Neuron (in vitro differentiated cells): ENCODE data around the gene CMIP.

Source experiments
- H2AFZ ChIP-seq: one replicate; pipeline ENCODE4 v1.6.1; 2013; ENCODE audit warnings: low read depth, mild to moderate bottlenecking, inconsistent platforms, low read length, moderate library complexity
- H3K27me3 ChIP-seq: one replicate; pipeline ENCODE4 v1.6.1; 2013; ENCODE audit warnings: low read length; ENCODE audit not compliant: insufficient read depth
- H3K36me3 ChIP-seq: one replicate; pipeline ENCODE4 v1.6.1; 2013; ENCODE audit warnings: low read length; ENCODE audit not compliant: insufficient read depth
- H3K4me1 ChIP-seq: one replicate; pipeline ENCODE4 v1.6.1; 2013; ENCODE audit warnings: low read length; ENCODE audit not compliant: insufficient read depth
- H3K4me3 ChIP-seq: 2 replicates; pipeline ENCODE4 v1.5.1; 2013; ENCODE audit warnings: mild to moderate bottlenecking, low read length, moderate library complexity
- H3K9me3 ChIP-seq: one replicate; pipeline ENCODE4 v1.6.1; 2013; ENCODE audit warnings: low read length

Gene CMIP

GRCh38 chr16:81708266-81709015, 263.8 kb downstream of the CMIP start:
- Histone ChIP-seq H3K36me3 (peaks cover 28% of the 10 kb centered on the region), H3K4me3 (no peak overlapping the region), H2AFZ (no peak overlapping the region), H3K4me1 (peaks cover 26% of the 10 kb centered on the region), H3K9me3 (no peaks in the 10 kb centered on the region), H3K27me3 (no peaks in the 10 kb centered on the region)

GRCh38 chr16:81709016-81709900, 264.6 kb downstream of the CMIP start:
- peaks cover 24% of the 10 kb centered on the region for H3K36me3 ChIP-seq
- no peak overlapping the region for H2AFZ ChIP-seq
- no peak overlapping the region for H3K4me3 ChIP-seq
- peaks cover 26% of the 10 kb centered on the region for H3K4me1 ChIP-seq
- H3K27me3 ChIP-seq: no peaks in the 10 kb centered on the region
- no peaks in the 10 kb centered on the region for H3K9me3 ChIP-seq

- Histone ChIP-seq H3K4me1 (peaks cover 33% of the 10 kb centered on the region), H3K36me3 (peaks cover 24% of the 10 kb centered on the region), H2AFZ (no peak overlapping the region), H3K27me3 (no peaks in the 10 kb centered on the region), H3K9me3 (no peaks in the 10 kb centered on the region), H3K4me3 (no peak overlapping the region)
Measured at GRCh38 chr16:81710044-81710443, 265.4 kb downstream of the CMIP start.

GRCh38 chr16:81710596-81710995, 266.0 kb downstream of the CMIP start:
- peaks cover 38% of the 10 kb centered on the region for H3K4me1 ChIP-seq
- H3K27me3 ChIP-seq: no peaks in the 10 kb centered on the region
- H3K36me3 ChIP-seq: peaks cover 19% of the 10 kb centered on the region
- no peak overlapping the region for H3K4me3 ChIP-seq
- H3K9me3 ChIP-seq: no peaks in the 10 kb centered on the region
- H2AFZ ChIP-seq: no peak overlapping the region

GRCh38 chr16:81711657-81712319, 267.2 kb downstream of the CMIP start:
- H3K9me3 ChIP-seq: no peaks in the 10 kb centered on the region
- no peak overlapping the region for H2AFZ ChIP-seq
- no peaks in the 10 kb centered on the region for H3K27me3 ChIP-seq
- peaks cover 15% of the 10 kb centered on the region for H3K36me3 ChIP-seq
- no peak overlapping the region for H3K4me3 ChIP-seq
- peaks cover 42% of the 10 kb centered on the region for H3K4me1 ChIP-seq

GRCh38 chr16:81712681-81713080, 268.1 kb downstream of the CMIP start:
- no peak overlapping the region for H2AFZ ChIP-seq
- H3K9me3 ChIP-seq: no peaks in the 10 kb centered on the region
- H3K4me1 ChIP-seq: peaks cover 42% of the 10 kb centered on the region
- H3K4me3 ChIP-seq: no peak overlapping the region
- no peaks in the 10 kb centered on the region for H3K27me3 ChIP-seq
- H3K36me3 ChIP-seq: peaks cover 11% of the 10 kb centered on the region

- no peaks in the 10 kb centered on the region for H3K27me3 ChIP-seq
- H3K36me3 ChIP-seq: peaks cover 7% of the 10 kb centered on the region
- H2AFZ ChIP-seq: no peak overlapping the region
- H3K4me1 ChIP-seq: peaks cover 42% of the 10 kb centered on the region
- no peak overlapping the region for H3K4me3 ChIP-seq
- H3K9me3 ChIP-seq: no peaks in the 10 kb centered on the region
Measured at GRCh38 chr16:81713295-81713772, 268.7 kb downstream of the CMIP start.

- peaks cover 42% of the 10 kb centered on the region for H3K4me1 ChIP-seq
Measured at GRCh38 chr16:81713796-81714195, 269.2 kb downstream of the CMIP start.

GRCh38 chr16:81714583-81714982, 270.0 kb downstream of the CMIP start:
- Histone ChIP-seq H3K36me3 (no peaks in the 10 kb centered on the region), H2AFZ (no peak overlapping the region), H3K4me1 (peaks cover 40% of the 10 kb centered on the region), H3K9me3 (no peaks in the 10 kb centered on the region), H3K27me3 (no peaks in the 10 kb centered on the region), H3K4me3 (no peak overlapping the region)

More at GRCh38 chr16:81713796-81714195, 269.2 kb downstream of the CMIP start:
- Histone ChIP-seq H3K27me3 (no peaks in the 10 kb centered on the region), H3K36me3 (peaks cover 4% of the 10 kb centered on the region), H3K9me3 (no peaks in the 10 kb centered on the region), H2AFZ (no peak overlapping the region), H3K4me3 (no peak overlapping the region)

- no peak overlapping the region for H3K4me3 ChIP-seq
- H2AFZ ChIP-seq: no peak overlapping the region
- H3K9me3 ChIP-seq: no peaks in the 10 kb centered on the region
- H3K27me3 ChIP-seq: no peaks in the 10 kb centered on the region
- H3K36me3 ChIP-seq: no peaks in the 10 kb centered on the region
- H3K4me1 ChIP-seq: peaks cover 32% of the 10 kb centered on the region
Measured at GRCh38 chr16:81715358-81716196, 271.0 kb downstream of the CMIP start.

- Histone ChIP-seq H2AFZ (no peak overlapping the region), H3K4me3 (no peak overlapping the region), H3K36me3 (no peaks in the 10 kb centered on the region), H3K27me3 (no peaks in the 10 kb centered on the region), H3K4me1 (peaks cover 21% of the 10 kb centered on the region), H3K9me3 (no peaks in the 10 kb centered on the region)
Measured at GRCh38 chr16:81716478-81717225, 272.0 kb downstream of the CMIP start.
